ENCODE measurements around the gene HNRNPU. TPM values are rescaled to one million over a fixed set of nuclear protein-coding genes. Genes with fewer than 3 reads are reported as not detected.

Gene HNRNPU
- total and polyA plus RNA-seq, 2 of the 13 experiments (the other 11 are each of a cell fraction or from before 2014, with no cell fraction given) = 101 to 508 TPM

GRCh38 chr1:244817415-244817894 lies 46.9 kb downstream of the HNRNPU start (continued):
- TF ChIP-seq ZBTB44 (CRISPR knock-in tag; IDR thresholded peaks at IDR 0.05) (no peak), ZBTB43 (CRISPR knock-in tag; conservative IDR thresholded peaks at IDR 0.05) (no peak), PBX3 (CRISPR knock-in tag; IDR thresholded peaks at IDR 0.05; ENCODE audit: borderline replicate concordance) (no peak), THAP9 (CRISPR knock-in tag; IDR thresholded peaks at IDR 0.05; ENCODE audit: borderline replicate concordance) (0 out of 2 replicates have a peak, but pooled peaks have one; percentile 11), ZHX2 (IDR thresholded peaks at IDR 0.05; ENCODE audit: low read depth) (peak; percentile 52; the same call in 1 of the 2 replicates), ZHX2 (CRISPR knock-in tag; IDR thresholded peaks at IDR 0.05; ENCODE audit: borderline replicate concordance) (no peak), KMT2B (CRISPR knock-in tag; IDR thresholded peaks at IDR 0.05) (no peak), ZNF878 (CRISPR knock-in tag; IDR thresholded peaks at IDR 0.05) (no peak), JUN (CRISPR knock-in tag; IDR thresholded peaks at IDR 0.05) (no peak), ZFP36L1 (CRISPR knock-in tag; IDR thresholded peaks at IDR 0.05) (no peak), CHD2 (IDR thresholded peaks at IDR 0.05; ENCODE audit: low read depth, low read length) (no peak), ERF (CRISPR knock-in tag; IDR thresholded peaks at IDR 0.05) (no peak), ZNF777 (CRISPR knock-in tag; IDR thresholded peaks at IDR 0.05) (no peak)
- TF ChIP-seq, protein P1, sequence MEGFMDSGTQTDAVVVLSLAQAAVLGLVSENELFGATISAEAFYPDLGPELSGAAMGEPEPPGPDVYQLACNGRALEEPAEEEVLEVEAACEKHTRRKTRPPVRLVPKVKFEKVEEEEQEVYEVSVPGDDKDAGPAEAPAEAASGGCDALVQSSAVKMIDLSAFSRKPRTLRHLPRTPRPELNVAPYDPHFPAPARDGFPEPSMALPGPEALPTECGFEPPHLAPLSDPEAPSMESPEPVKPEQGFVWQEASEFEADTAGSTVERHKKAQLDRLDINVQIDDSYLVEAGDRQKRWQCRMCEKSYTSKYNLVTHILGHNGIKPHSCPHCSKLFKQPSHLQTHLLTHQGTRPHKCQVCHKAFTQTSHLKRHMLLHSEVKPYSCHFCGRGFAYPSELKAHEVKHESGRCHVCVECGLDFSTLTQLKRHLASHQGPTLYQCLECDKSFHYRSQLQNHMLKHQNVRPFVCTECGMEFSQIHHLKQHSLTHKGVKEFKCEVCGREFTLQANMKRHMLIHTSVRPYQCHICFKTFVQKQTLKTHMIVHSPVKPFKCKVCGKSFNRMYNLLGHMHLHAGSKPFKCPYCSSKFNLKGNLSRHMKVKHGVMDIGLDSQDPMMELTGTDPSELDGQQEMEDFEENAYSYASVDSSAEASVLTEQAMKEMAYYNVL (CRISPR knock-in tag; IDR thresholded peaks at IDR 0.05; ENCODE audit: borderline replicate concordance) = 0 out of 2 replicates have a peak, but pooled peaks have one; percentile 16

All from HepG2 (cell line).